Fibroblast of villous mesenchyme (primary cell): ENCODE measurements around the gene SOX2. TPM values are rescaled to one million over a fixed set of nuclear protein-coding genes. Genes with fewer than 3 reads are reported as not detected.

Experiments used
- DNase-seq: peaks from one replicate; pipeline ENCODE4 v3.0.0-alpha.2; 2010; ENCODE audit warnings: low read depth
- H3K4me3 ChIP-seq: 2 replicates; pipeline ENCODE4 v1.5.1; 2011; ENCODE audit warnings: low read depth, mild to moderate bottlenecking, low read length
- total RNA-seq: library from RNA; depleted of rRNA; stranded (reverse); fragments of >200 nt; gene quantifications from 2 replicates; pipeline ENCODE4 v1.2.3, GENCODE V29; 2012
- TF ChIP-seq, protein P1 (sequence below): IDR thresholded peaks from 2 replicates; pipeline ENCODE4 v1.5.1; 2012; ENCODE audit warnings: low read depth, mild to moderate bottlenecking, low read length; ENCODE audit not compliant: insufficient read depth

SOX2 gene
- total RNA-seq, result not detected in 2 replicates

DNA sequence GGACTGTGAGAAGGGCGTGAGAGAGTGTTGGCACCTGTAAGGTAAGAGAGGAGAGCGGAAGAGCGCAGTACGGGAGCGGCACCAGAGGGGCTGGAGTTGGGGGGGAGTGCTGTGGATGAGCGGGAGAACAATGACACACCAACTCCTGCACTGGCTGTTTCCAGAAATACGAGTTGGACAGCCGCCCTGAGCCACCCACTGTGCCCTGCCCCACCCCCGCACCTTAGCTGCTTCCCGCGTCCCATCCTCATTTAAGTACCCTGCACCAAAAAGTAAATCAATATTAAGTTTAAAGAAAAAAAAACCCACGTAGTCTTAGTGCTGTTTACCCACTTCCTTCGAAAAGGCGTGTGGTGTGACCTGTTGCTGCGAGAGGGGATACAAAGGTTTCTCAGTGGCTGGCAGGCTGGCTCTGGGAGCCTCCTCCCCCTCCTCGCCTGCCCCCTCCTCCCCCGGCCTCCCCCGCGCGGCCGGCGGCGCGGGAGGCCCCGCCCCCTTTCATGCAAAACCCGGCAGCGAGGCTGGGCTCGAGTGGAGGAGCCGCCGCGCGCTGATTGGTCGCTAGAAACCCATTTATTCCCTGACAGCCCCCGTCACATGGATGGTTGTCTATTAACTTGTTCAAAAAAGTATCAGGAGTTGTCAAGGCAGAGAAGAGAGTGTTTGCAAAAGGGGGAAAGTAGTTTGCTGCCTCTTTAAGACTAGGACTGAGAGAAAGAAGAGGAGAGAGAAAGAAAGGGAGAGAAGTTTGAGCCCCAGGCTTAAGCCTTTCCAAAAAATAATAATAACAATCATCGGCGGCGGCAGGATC lies at the start of gene SOX2:
SOX2 (plus strand) TSS at position 601 of the 811 bp plus-strand sequence. CDS start 436 bp downstream, outside the sequence.
- H3K4me3 ChIP-seq, result no peak within 1 kb of the TSS
- TF ChIP-seq, protein P1, sequence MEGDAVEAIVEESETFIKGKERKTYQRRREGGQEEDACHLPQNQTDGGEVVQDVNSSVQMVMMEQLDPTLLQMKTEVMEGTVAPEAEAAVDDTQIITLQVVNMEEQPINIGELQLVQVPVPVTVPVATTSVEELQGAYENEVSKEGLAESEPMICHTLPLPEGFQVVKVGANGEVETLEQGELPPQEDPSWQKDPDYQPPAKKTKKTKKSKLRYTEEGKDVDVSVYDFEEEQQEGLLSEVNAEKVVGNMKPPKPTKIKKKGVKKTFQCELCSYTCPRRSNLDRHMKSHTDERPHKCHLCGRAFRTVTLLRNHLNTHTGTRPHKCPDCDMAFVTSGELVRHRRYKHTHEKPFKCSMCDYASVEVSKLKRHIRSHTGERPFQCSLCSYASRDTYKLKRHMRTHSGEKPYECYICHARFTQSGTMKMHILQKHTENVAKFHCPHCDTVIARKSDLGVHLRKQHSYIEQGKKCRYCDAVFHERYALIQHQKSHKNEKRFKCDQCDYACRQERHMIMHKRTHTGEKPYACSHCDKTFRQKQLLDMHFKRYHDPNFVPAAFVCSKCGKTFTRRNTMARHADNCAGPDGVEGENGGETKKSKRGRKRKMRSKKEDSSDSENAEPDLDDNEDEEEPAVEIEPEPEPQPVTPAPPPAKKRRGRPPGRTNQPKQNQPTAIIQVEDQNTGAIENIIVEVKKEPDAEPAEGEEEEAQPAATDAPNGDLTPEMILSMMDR, result no peak
- DNase-seq, result peak; percentile 21

DNA sequence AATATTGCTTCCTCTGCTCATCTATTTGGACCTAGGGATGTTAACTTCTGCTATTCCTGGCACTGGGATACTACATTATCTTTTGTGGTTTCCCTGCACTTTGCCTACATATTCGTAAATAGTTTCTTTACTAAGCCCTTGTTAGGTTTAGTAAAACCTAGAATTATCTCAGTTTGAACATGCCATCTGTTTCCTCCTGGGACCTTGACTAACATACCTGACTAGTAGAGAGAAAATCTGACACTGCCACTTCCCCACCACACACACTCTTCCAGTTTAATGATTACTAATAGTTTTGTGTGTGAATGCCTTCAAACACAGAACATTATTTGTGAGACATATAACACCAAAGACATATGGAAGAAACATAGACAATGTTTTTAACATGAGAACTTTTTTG lies 28.2 kb upstream of the SOX2 start:
- DNase-seq, result no peak
- TF ChIP-seq, protein P1, result no peak
- no peak overlapping the region for H3K4me3 ChIP-seq

DNA sequence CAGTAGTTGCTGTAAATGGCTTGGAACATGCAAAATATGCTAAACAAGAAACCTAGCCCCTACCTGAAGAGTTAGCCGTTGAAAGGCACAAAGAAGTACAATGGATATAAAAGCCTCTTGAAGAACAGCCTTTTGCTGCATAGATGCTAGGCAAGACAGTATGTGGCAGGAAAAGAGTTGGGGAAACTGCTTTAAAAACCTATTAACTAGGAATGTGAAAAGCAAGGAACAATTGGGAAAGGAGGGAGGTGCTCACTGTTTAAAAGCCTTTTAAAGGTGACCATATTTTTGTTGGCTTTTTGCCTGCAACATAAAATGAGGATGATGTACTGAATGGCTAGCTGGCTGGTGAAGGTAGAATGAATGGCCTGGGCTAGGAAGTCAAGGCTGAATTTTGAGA lies 24.5 kb upstream of the SOX2 start:
- no peak for DNase-seq
- TF ChIP-seq, protein P1, result no peak
- H3K4me3 ChIP-seq, result no peak overlapping the region

DNA sequence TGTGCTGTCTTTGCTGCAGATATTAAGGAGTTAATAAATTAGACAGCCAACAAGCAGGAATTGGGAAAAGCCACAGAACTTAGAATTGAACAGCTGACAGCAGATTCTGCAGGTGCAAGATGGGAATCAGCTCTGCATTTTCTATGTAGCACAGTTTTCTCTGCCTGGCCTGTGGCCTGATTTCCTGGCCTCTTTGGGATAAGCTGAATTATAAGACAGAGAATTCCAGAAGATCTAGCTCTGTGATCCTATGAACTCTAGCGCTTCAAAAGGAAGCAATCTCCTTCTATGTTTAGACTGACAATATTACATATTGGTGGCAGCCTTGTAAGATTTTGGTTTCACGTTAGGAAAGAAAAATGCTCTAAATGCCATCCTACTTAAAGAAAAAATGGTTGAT lies 24.0 kb upstream of the SOX2 start:
- TF ChIP-seq, protein P1, result no peak
- no peak for DNase-seq
- no peak overlapping the region for H3K4me3 ChIP-seq

DNA sequence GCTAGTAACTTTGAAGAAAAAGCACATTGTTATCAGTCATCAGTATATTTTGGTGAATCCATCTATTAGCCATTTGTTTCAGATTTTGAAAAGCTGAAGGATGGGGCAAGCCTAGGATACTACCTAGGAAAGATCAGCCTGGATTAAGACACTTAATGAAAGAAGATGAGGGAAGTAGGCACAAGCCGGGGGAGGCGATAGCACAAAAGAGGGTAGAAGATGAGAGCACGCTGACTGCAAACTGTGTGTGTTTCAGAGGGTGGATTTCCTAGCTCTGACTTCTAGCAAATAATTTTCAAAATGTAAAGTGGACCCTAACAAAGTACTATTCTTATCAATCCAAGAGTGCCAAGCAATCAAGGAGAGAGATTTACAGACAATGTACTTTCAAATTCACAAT lies 22.2 kb upstream of the SOX2 start:
- TF ChIP-seq, protein P1, result no peak
- no peak for DNase-seq
- no peak overlapping the region for H3K4me3 ChIP-seq

DNA sequence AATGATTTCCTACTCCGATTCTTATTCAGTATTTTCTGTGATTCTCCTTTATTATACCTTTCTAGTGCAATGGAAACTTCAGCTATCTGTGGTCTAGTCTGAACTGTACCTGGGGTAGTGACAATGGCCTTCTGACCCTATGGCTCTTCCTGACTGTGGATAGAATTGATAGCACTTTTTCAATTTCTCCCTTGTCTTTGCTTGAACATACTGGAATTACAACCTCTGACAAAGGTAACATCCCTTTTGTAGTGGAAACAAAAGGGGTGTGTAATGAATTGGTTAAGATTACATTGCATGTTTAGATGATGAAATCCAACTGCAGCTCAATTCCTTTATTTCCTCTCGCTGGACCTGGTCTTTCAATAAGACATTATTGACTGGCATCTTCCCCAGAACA lies 21.0 kb upstream of the SOX2 start:
- no peak for DNase-seq
- no peak overlapping the region for H3K4me3 ChIP-seq
- TF ChIP-seq, protein P1, result no peak
